Activated CD8-positive, alpha-beta memory T cell treated with anti-CD3 and anti-CD28 coated beads for 36 hours (primary cell): Measurements from ENCODE around the gene GALR3. TPM values are rescaled to one million over a fixed set of nuclear protein-coding genes. Genes with fewer than 3 reads are reported as not detected.

Source experiments
- CTCF ChIA-PET: fragments of 350-600 bp; sonication (Branson Sonifier 250); formaldehyde crosslinking; loops from one replicate; lab custom pipeline; 2021; ENCODE audit warnings: antibody characterized with exemption; lab: Charles Lee
- POLR2A ChIA-PET: fragments of 350-600 bp; sonication (Branson Sonifier 250); formaldehyde crosslinking; loops from one replicate; lab custom pipeline; 2021; ENCODE audit warnings: antibody characterized with exemption; lab: Charles Lee
- total RNA-seq, 2 experiments: library from RNA; stranded (reverse); gene quantifications; one replicate each; pipeline ENCODE4 v1.2.3, GENCODE V29; 2021

GALR3 gene
- total RNA-seq, 2 experiments from 2014 or later = not detected

GRCh38 chr22:37846433-37846832 lies 23.3 kb downstream of the GALR3 start:
- POLR2A ChIA-PET = no interaction called here

GRCh38 chr22:37848587-37849088 lies 25.5 kb downstream of the GALR3 start:
- ChIA-PET CTCF (no interaction called here), POLR2A (interaction anchor here (0.6 kb wide), 1 partner anchor 11 kb away, joined by 3 read pairs; no protein-coding TSS in a partner anchor)

More at GRCh38 chr22:37846433-37846832, 23.3 kb downstream of the GALR3 start:
- CTCF ChIA-PET = interaction anchor here (1.2 to 1.4 kb wide), 2 partner anchors 17 to 28 kb away, joined by 3 to 4 read pairs; no protein-coding TSS in a partner anchor

- ChIA-PET POLR2A (interaction anchor here (0.6 kb wide), 1 partner anchor 12 kb away, joined by 3 read pairs; no protein-coding TSS in a partner anchor), CTCF (interaction anchor here (1.2 to 1.5 kb wide), 2 partner anchors 14 to 31 kb away, joined by 4 to 8 read pairs; no protein-coding TSS in a partner anchor)
These were observed 26.0 kb downstream of the GALR3 start, which contains the start of gene EIF3L for GRCh38 chr22:37849089-37849751. TSS of gene EIF3L (plus strand) at chr22:37849419. CDS start at chr22:37849450, 31 bp downstream.

GRCh38 chr22:37850801-37851200 lies 27.6 kb downstream of the GALR3 start:
- CTCF ChIA-PET = interaction anchor here (1.5 kb wide), 1 partner anchor 33 kb away, joined by 8 read pairs; no protein-coding TSS in a partner anchor
- POLR2A ChIA-PET = no interaction called here

- POLR2A ChIA-PET = no interaction called here
- CTCF ChIA-PET = interaction anchor here (1.1 kb wide), 2 partner anchors 9 to 36 kb away, joined by 3 read pairs; no protein-coding TSS in a partner anchor
These were observed 29.2 kb downstream of the GALR3 start for GRCh38 chr22:37852418-37852817.

- CTCF ChIA-PET = interaction anchor here (1.3 to 2.9 kb wide), 2 partner anchors 9 to 36 kb away, joined by 6 to 11 read pairs; no protein-coding TSS in a partner anchor
- POLR2A ChIA-PET = no interaction called here
These were observed 31.8 kb downstream of the GALR3 start for GRCh38 chr22:37854946-37855345.

- CTCF ChIA-PET = interaction anchor here (0.6 to 2.9 kb wide), 3 partner anchors 9 to 350 kb away, joined by 3 to 11 read pairs (median 6); no protein-coding TSS in a partner anchor
- POLR2A ChIA-PET = interaction anchor here (0.6 to 0.7 kb wide), 2 partner anchors 11 to 26 kb away, joined by 3 to 4 read pairs; partner anchors contain the start of gene ANKRD54
These were observed 32.3 kb downstream of the GALR3 start for GRCh38 chr22:37855462-37855861.

- ChIA-PET CTCF (interaction anchor here (1.2 to 1.5 kb wide), 2 partner anchors 8 to 43 kb away, joined by 3 to 9 read pairs; no protein-coding TSS in a partner anchor), POLR2A (no interaction called here)
These were observed 37.7 kb downstream of the GALR3 start for GRCh38 chr22:37860796-37861421.

GRCh38 chr22:37862570-37863325 lies 39.6 kb downstream of the GALR3 start:
- ChIA-PET POLR2A (interaction anchor here (0.6 to 1.2 kb wide), 5 partner anchors 14 to 243 kb away, joined by 3 read pairs; no protein-coding TSS in a partner anchor), CTCF (interaction anchor here (0.6 to 3.0 kb wide), 23 partner anchors 9 to 526 kb away, joined by 3 to 30 read pairs (median 4); partner anchors contain the start of genes ANKRD54, GCAT and MICALL1)

GRCh38 chr22:37865510-37865909 lies 42.3 kb downstream of the GALR3 start:
- ChIA-PET POLR2A (no interaction called here), CTCF (interaction anchor here (1.5 kb wide), 1 partner anchor 31 kb away, joined by 3 read pairs; no protein-coding TSS in a partner anchor)

- POLR2A ChIA-PET = interaction anchor here (0.6 kb wide), 1 partner anchor 45 kb away, joined by 7 read pairs; no protein-coding TSS in a partner anchor
- CTCF ChIA-PET = no interaction called here
These were observed 47.1 kb downstream of the GALR3 start for GRCh38 chr22:37870273-37870672.

Other genes with a start within 250 kb of the GALR3 start
- not detected for gene LGALS2, start 243.3 kb upstream of the GALR3 start, total RNA-seq
- 10 to 100 TPM; 75.5 to 80.3 TPM for gene GGA1, start 214.5 kb upstream of the GALR3 start, total RNA-seq
- 100 to 1,000 TPM; 102 to 105 TPM for gene SH3BP1, start 183.7 kb upstream of the GALR3 start, total RNA-seq
- 10 to 100 TPM; 46.2 to 50.6 TPM for gene PDXP, start 164.7 kb upstream of the GALR3 start, total RNA-seq
- 100 to 1,000 TPM; 278 to 297 TPM for gene LGALS1, start 147.7 kb upstream of the GALR3 start, total RNA-seq
- gene NOL12, start 137.0 kb upstream of the GALR3 start, total RNA-seq = 10 to 100 TPM; 50.5 to 54.6 TPM
- gene TRIOBP, start 126.3 kb upstream of the GALR3 start, total RNA-seq = 10 to 100 TPM; 24.1 to 24.8 TPM
- gene GCAT, start 15.4 kb upstream of the GALR3 start, total RNA-seq = 10 to 100 TPM; 10.9 to 11.7 TPM
- 10 to 100 TPM; 25.4 to 26.4 TPM for gene ANKRD54, start 21.0 kb downstream of the GALR3 start, total RNA-seq
- 100 to 1,000 TPM; 533 to 559 TPM for gene EIF3L, start 26.0 kb downstream of the GALR3 start, total RNA-seq
- gene MICALL1, start 82.9 kb downstream of the GALR3 start, total RNA-seq = 10 to 100 TPM; 17.9 to 20.5 TPM
- under 1 TPM in 1 of 2 experiments, not detected in 1; 0.27 TPM for gene C22orf23, start 130.2 kb downstream of the GALR3 start, total RNA-seq
- gene POLR2F, start 130.3 kb downstream of the GALR3 start, total RNA-seq = 100 to 1,000 TPM; 136 to 139 TPM
- not detected for gene SOX10, start 161.2 kb downstream of the GALR3 start, total RNA-seq
- gene PICK1, start 234.0 kb downstream of the GALR3 start, total RNA-seq = 10 to 100 TPM; 18.2 to 19.5 TPM